DND-41 (cell line): ENCODE measurements around the gene COX6B2.

ENCODE experiments used
- EZH2 ChIP-seq: IDR thresholded peaks from 3 replicates; pipeline ENCODE4 v1.6.1; 2012; ENCODE audit warnings: borderline replicate concordance, low read depth, mild to moderate bottlenecking, moderate library complexity, low read length, inconsistent platforms; ENCODE audit not compliant: severe bottlenecking
- TF ChIP-seq, protein P1 (sequence below): IDR thresholded peaks from 2 replicates; pipeline ENCODE4 v1.5.1; 2012; ENCODE audit warnings: borderline replicate concordance, low read length, moderate library complexity, mild to moderate bottlenecking; ENCODE audit not compliant: poor library complexity, severe bottlenecking; ENCODE audit errors: extremely low read depth

DNA sequence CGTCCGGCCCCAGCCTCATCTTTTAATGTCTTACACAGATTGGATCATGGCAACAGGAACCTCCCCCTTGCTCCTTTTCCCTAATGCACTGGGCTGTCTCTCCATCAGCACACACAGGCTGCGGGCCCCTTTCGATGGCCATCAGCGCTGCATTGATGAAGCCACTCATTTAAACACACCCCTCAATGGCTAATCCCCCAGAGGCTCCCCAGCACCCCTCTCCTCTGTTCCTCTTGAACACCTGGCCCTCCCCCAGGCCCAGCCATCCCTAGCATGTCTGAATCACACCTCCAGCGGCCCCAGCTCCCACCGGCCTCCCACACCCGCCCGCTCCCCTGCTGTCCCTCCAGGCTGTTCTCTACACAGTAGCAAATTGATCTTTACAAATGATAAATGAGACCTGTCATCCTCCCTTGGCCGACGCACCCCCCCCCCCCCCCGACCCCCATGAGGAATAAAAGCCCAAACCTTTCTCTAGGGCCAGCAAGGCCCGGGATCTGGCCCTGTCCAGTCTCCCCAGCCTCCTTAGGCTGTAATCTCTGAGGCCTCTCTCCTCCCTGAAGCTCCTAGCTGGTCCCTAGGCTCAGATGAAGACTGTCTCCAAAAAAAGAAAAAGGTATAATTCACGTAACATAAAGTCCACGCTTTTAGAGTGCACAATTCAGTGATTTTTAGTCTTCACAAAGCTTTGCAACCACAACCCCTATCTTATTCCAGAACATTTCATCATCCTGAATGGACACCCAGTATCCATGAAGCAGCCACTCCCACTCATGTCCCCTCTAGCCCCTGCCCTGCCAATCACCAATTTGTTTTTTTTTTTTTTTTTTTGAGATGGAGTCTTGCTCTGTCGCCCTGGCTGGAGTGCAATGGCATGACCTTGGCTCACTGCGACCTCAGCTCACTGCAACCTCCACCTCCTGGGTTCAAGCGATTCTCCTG, 38.6 kb upstream of the COX6B2 start:
- TF ChIP-seq, protein P1, sequence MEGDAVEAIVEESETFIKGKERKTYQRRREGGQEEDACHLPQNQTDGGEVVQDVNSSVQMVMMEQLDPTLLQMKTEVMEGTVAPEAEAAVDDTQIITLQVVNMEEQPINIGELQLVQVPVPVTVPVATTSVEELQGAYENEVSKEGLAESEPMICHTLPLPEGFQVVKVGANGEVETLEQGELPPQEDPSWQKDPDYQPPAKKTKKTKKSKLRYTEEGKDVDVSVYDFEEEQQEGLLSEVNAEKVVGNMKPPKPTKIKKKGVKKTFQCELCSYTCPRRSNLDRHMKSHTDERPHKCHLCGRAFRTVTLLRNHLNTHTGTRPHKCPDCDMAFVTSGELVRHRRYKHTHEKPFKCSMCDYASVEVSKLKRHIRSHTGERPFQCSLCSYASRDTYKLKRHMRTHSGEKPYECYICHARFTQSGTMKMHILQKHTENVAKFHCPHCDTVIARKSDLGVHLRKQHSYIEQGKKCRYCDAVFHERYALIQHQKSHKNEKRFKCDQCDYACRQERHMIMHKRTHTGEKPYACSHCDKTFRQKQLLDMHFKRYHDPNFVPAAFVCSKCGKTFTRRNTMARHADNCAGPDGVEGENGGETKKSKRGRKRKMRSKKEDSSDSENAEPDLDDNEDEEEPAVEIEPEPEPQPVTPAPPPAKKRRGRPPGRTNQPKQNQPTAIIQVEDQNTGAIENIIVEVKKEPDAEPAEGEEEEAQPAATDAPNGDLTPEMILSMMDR, result no peak
- no peak for TF ChIP-seq EZH2
